HL-60/S4 treated with retinoic acid at 250 ng/mL for 4 days and 3 days (cell line): ENCODE measurements around the gene NKAIN1.
"Not testable (repeated sequence)": the region's sequence is repeated elsewhere in the genome, so short reads cannot be mapped to it uniquely, and the experiment has no call there.

Experiments used
- in situ Hi-C: fragments of 300-500 bp; cut with MboI; formaldehyde crosslinking; loops from 2 replicates; pipeline ENCODE4 v1.7.0; 2022; ENCODE audit warnings: low sequenced_read_pairs

NKAIN1 gene

DNA sequence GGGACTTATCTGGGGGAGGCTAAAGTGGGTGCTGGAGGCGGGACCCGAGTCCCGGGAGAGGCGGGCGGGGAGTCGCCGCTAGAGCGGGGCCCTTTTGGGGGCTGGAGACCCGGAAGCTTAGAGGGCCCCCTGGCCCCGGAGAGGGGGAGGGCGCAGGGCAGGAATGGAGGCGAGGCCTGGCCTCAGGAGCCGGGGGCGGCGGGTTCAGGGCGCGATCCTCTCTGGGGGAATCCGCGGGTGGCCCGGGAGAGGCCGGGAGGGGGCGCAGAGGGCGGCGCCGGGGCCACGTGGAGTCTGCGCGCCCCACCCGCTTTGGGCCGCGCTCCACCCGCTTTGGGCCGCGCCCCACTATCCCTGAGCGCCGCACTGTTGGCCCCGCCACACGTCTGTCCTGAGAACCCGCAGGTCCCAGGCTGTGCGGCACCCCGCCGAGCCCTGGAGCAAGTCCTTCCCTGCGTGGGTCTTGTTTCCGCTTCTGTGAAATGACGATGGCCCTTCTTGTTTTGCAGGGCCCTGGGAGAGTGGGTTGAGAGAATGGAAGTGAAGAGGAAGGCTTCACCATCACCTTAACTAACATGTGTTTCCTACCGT is 84.4 kb downstream of the NKAIN1 start:
- in situ Hi-C loops, result no loop called here

DNA sequence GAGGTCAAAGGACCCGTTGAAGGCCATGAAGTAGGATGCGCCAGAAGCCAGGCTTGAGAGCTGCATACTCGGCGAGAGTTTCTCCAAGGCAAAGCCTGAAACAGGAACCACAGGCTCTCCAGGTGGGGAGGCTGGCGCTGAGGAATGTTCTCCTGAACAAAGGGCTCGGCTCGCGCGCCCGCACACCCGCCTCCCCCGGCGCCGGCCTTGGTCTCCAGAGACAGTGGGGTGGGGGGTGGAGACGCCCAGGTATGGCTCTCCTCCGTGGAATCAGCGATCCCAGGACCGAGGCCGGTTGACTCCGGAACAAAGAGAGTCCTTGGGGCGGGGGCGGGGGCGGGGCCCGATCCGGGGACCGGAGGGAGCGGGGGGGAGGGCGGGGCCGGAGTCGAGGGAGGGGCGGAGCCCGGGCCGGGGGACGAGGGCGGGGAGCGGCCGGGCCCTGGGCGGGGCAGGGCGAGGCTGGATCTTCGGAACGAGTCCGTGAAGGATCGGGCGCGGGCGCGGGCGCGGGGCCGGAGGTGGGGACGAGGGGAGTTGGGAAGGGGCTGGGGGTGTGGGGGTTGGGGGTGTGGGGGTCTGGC is 85.0 kb downstream of the NKAIN1 start:
- in situ Hi-C loops, result no loop called here

DNA sequence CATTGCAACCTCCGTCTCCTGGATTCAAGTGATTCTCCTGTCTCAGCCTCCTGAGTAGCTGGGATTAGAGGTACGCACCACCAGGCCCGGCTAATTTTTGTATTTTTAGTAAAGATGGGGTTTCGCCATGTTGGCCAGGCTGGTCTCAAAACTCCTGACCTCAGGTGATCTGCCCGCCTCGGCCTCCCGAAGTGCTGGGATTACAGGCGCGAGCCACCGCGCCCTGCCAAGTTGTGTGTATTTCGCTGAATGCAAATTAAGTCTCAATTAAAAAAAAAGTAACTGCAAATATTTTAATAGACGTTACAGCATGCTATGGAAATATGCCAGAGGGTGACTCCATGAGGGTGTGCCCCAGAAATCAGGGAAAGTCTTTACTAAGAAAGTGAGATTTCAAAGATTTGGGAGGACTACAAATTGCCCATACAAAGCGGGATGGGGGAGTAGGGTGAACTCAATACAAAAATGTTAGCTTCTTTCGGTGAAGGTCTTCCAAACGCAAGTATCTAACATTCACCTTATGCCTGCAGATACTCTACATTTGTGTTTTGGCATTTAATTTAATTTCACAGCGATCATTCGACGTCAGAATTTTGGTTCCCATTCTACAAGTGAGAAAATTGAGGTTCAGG is 85.6 kb downstream of the NKAIN1 start:
- in situ Hi-C loops, result no loop called here

DNA sequence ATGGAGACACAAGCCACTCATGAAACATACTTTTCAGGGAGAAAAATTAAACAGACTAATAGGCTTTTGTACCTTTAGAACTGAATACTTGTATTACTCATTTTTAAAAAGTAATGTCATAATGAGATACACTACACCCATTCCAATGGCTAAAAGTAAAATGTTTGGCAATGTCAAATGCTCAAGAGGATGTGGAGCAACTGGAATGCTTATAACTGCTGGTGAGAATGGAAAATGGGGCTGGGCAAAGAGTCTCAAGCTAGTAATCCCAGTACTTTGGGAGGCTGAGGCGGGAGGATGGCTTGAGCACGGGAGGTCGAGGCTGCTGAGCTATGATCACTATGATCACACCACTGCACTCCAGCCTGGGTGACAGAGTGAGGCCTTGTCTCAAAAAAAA is 86.3 kb downstream of the NKAIN1 start:
- in situ Hi-C loops, result no loop called here

DNA sequence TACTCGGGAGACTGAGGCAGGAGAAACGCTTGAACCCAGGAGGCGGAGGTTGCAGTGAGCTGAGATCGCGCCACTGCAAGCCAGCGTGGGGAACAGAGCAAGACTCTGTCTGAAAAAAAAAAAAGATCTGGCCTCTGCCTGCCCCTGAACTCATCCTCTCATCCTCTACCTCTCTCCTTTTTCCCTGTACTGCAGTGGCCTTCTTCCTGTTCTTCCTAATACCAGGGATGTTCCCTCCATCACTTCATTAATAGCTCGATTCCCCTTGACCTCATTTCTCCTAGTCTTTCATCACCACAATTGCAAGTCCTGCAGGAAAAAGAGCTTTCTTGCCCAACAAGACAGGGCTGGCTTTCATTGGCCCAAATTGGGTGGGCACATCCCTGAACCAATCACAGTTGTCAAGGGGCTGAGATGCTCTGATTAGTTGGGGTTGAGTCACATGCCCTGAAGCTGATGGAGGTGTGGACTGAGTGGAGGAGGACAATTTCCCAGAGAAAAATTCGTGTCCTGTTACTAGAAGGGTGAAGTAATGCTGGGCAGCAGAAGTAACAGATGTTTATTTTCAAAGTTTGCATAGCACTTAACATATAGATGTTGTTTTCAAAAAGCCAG is 87.4 kb downstream of the NKAIN1 start:
- in situ Hi-C loops, result no loop called here

GRCh38 chr1:31151402-31151801 is 88.3 kb downstream of the NKAIN1 start:
- in situ Hi-C loops, result no loop called here

DNA sequence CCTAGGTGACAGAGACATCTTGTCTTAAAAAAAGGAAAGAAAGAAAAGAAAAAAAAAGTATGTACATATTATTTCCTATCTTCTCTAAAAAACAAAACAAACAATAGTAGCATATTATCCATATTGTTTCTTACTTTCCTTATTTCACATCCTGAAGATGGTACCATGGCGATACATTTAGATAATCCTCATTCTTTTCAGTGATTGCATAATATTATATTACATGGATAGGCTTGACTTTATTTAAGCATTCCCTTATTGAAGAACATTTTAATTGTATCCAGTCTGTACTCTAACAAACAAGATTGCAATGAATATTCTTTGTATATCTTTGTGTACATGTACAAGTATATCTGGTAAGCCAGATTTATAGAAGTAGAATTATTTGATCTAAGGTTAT is 91.3 kb downstream of the NKAIN1 start:
- in situ Hi-C loops, result no loop called here

- in situ Hi-C loops, result no loop called here
Measured at GRCh38 chr1:31145648-31146047, 94.0 kb downstream of the NKAIN1 start.

GRCh38 chr1:31144442-31144841 is 95.2 kb downstream of the NKAIN1 start:
- in situ Hi-C loops, result no loop called here

DNA sequence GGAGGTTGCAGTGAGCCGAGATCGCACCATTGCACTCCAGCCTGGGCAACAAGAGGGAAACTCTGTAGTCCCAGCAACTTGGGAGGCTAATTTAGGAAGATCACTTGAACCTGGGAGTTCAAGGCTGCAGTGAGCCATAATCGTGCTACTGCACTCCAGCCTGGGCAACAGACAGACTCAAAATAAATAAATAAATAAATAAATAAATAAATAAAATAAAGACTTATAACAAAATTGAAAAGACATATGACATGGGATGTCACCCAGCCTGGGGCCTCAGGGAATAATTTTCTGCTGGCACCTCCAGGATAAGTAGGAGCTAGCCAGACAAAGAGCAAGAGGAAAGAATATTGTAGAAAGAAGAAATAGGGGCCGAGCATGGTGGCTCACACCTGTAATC is 96.2 kb downstream of the NKAIN1 start:
- in situ Hi-C loops, result no loop called here

DNA sequence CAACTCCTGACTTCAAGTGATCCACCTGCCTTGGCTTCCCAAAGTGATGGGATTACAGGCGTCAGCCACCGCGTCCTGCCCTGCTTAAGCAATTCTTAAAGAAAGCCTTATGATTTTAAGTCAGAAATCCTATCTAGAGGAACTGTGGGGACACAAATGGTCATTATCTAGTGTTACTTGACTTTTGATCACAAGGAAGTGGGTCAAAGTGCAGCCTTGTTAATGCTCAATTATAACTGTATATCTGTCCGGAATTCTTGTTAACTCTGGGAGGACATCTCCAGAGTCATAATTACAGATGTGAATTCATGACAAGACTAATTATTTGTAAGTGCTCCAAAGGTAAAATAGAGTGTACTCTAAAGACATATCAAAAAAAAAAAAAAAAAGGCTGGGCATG is 97.3 kb downstream of the NKAIN1 start:
- in situ Hi-C loops, result no loop called here

- in situ Hi-C loops, result no loop called here
Measured at GRCh38 chr1:31140299-31140698, 99.4 kb downstream of the NKAIN1 start.

GRCh38 chr1:31138797-31139521 is 100.7 kb downstream of the NKAIN1 start:
- in situ Hi-C loops, result not testable (repeated sequence)

- in situ Hi-C loops, result not testable (repeated sequence)
Measured at GRCh38 chr1:31137873-31138272, 101.8 kb downstream of the NKAIN1 start.

- in situ Hi-C loops, result no loop called here
Measured at GRCh38 chr1:31135973-31136600, 103.6 kb downstream of the NKAIN1 start.

DNA sequence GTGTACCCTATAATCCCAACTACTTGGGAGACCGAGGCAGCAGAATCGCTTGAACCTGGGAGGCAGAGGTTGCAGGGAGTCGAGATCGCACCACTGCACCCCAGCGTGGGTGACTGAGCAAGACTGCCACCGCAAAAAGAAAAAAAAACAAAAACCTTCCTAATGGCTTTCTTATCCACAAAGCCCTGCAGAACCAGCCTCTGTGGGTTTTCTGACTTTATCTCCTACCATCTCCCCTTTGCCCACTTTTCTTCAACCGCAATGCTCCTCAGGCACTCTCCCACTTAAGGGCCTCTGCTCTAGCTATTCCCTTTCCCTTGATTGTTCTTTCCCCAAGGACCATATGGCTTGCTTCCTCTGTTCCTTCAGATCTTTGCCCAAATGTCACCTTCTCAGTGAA is 106.3 kb downstream of the NKAIN1 start:
- in situ Hi-C loops, result no loop called here
